Stimulated activated CD4-positive, alpha-beta T cell treated with anti-CD3 and anti-CD28 coated beads, Interleukin-1b, Interleukin-23, amount 100 ng/mL, for 48 hours (primary cell): ENCODE measurements around the gene ECM1.

ENCODE experiments used
- DNase-seq: peaks from one replicate; pipeline ENCODE4 v3.0.0-alpha.2; 2020

ECM1 gene

GRCh38 chr1:150546294-150546937, 38.5 kb downstream of the ECM1 start:
- DNase-seq, result no peak

GRCh38 chr1:150548324-150548631, 40.4 kb downstream of the ECM1 start:
- no peak for DNase-seq

DNA sequence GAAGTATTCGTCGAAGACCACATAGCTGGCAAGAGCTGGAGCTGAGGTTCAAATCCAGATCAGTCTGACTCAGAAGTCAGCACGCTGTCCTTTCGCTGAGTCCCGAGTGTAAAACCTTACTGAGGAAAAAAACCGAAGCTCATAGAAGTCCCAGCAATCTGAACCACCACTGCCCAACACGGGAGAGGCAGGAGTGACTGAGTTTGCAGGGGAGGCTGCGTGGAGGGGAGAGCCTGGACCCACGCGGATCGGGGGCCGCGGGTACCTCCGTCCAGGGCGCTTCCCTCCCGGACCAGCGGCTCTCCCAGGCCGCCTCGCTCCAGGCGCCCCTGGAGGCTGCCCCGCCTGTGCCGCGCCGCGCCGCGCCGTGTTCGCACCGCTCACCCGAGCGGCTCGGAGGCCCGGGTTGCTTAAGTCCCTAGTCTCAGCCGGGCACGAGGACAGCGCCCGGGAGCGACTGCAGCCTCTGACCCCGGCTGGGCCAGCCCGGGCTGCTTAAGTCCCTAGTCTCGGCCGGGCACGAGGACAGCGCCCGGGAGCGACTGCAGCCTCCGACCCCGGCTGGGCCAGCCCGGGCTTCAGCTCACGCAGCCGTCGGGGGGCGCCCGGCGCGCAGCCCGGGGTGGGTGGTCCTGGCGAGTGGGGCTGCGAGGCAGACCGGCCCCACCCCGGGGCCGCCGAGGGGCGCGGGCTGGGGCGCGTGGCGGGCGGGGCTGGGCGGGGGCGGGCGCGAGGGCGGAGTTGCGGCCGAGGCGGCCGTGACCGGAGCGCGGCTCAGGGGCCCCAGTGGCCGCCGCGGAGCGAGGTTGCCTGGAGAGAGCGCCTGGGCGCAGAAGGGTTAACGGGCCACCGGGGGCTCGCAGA, 41.0 kb downstream of the ECM1 start, which contains the start of gene ADAMTSL4:
Gene ADAMTSL4 (plus strand): TSS at position 777 of the 864 bp plus-strand sequence. CDS start 2,881 bp downstream, outside the sequence.
- DNase-seq, result no peak

DNA sequence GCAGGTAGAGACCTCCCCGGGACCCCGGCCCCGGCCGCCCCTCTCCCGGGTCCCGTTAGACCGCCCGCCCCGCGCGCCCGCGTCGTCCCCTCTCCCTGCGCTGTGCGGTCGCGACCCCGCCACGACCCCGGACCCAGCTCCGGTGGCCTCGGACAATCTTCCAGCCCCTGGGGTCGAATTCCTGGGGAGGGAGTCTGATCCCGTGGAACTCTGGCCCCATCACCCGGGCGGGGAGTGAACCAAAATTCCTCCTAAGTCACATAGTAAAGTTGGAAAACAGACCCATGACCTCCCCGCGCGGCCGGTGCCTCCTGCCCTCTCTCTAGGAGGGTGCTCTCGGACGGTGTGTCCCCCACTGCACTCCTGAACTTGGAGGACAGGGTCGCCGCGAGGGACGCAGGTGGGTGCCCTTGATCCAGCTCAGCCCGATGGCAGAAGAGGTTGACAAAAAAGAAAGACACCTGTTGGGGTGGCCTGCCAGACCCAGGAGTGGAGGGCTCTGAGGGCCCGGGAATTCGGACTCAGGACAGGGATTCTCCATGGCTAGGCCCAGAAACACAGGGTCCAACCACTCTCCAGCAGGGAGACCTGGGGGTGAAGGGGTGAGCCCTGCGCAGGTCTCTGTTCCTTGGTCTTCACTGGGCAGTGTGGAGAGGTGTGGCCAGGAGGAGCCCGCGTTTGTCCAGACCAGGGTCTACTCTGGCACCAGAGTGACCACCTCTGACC, 41.8 kb downstream of the ECM1 start:
- no peak for DNase-seq

DNA sequence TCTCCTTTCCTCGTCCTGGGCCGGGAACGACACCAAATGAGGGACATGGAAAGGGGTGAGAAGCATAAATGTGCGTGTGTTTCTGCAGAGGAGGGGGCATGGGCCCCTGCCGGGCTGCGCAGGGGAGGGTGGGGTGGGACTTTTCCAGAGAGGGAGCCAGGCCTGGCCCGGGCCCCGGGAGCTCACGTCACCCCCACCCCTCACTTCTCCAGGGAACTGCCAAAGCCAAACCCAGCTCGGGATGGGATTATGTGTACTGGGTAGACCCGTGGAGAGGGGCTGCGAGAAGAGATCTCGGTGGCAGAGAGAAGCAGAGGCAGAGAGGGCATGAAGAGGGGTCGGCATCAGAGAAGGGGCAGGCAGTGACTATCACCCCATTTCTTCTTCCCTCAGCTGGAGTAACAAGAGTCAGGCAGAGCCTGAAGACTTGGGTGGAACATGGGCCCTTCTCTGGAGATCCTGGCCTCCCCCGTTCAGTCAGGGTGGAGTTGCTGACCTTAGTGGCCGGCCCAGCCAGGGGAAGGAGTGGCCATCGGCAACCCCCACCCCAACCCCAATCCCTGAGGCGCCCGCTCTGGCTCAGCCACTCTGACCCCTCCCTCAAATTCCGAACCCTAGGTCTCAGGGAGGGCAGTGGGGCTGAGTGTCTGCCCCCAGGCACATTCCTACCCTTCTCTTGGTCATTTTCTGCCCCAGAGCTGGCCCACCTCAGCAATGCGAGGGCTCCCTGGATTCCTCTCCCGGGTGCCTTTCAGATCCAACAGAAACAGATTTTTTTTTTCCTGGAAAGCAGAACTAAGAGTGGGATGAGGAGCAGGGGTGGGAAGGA, 42.5 kb downstream of the ECM1 start:
- DNase-seq, result no peak

GRCh38 chr1:150551051-150551783, 43.3 kb downstream of the ECM1 start:
- DNase-seq, result no peak

DNA sequence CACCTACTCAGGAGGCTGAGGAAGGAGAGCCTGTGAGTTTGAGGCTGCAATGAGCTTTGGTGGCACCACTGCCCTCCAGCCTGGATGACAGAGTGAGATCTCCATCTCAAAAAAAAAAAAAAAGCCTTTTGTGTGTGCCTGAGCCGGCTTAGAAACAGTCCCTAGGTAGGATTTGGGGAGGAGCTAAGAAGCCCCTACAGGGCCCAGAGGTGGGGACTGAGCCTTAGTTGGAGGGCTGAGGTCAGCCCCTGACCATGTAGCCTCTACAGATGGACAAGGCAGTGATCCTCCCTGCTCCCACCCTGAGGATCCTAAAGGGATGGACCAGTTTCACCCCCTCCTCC, 43.8 kb downstream of the ECM1 start:
- no peak for DNase-seq

- no peak for DNase-seq
Observed at GRCh38 chr1:150552128-150552910, 44.4 kb downstream of the ECM1 start.

DNA sequence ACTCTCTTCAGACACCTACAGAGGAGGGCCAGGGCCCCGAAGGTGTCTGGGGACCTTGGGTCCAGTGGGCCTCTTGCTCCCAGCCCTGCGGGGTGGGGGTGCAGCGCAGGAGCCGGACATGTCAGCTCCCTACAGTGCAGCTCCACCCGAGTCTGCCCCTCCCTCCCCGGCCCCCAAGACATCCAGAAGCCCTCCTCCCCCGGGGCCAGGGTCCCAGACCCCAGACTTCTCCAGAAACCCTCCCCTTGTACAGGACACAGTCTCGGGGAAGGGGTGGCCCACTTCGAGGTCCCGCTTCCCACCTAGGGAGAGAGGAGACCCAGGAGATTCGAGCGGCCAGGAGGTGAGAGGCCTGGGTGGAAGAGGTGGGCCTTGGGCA, 45.0 kb downstream of the ECM1 start:
- DNase-seq, result no peak

DNA sequence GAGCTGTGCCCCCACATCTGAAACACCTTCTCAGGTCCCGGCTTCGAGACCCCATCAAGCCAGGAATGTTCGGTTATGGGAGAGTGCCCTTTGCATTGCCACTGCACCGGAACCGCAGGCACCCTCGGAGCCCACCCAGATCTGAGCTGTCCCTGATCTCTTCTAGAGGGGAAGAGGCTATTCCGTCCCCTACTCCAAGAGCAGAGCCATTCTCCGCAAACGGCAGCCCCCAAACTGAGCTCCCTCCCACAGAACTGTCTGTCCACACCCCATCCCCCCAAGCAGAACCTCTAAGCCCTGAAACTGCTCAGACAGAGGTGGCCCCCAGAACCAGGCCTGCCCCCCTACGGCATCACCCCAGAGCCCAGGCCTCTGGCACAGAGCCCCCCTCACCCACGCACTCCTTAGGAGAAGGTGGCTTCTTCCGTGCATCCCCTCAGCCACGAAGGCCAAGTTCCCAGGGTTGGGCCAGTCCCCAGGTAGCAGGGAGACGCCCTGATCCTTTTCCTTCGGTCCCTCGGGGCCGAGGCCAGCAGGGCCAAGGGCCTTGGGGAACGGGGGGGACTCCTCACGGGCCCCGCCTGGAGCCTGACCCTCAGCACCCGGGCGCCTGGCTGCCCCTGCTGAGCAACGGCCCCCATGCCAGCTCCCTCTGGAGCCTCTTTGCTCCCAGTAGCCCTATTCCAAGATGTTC, 45.6 kb downstream of the ECM1 start:
- DNase-seq, result no peak

DNA sequence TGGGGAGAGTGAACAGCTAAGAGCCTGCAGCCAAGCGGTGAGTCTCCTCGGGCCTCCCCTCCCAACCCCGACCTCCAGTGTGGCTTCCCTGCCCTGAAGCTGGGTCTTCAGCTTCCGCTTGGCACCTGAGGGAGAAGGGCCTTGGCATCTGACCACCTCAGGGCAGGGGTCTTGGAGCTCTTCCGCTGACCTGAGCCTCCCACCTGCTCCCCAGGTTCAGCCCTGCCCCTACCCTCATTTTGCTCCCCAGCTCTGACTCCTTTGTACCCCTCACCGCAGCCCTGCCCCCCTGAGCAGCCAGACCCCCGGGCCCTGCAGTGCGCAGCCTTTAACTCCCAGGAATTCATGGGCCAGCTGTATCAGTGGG, 46.2 kb downstream of the ECM1 start:
- no peak for DNase-seq

- no peak for DNase-seq
Observed at GRCh38 chr1:150555198-150555970, 47.5 kb downstream of the ECM1 start.

GRCh38 chr1:150555971-150556865, 48.3 kb downstream of the ECM1 start:
- no peak for DNase-seq

DNA sequence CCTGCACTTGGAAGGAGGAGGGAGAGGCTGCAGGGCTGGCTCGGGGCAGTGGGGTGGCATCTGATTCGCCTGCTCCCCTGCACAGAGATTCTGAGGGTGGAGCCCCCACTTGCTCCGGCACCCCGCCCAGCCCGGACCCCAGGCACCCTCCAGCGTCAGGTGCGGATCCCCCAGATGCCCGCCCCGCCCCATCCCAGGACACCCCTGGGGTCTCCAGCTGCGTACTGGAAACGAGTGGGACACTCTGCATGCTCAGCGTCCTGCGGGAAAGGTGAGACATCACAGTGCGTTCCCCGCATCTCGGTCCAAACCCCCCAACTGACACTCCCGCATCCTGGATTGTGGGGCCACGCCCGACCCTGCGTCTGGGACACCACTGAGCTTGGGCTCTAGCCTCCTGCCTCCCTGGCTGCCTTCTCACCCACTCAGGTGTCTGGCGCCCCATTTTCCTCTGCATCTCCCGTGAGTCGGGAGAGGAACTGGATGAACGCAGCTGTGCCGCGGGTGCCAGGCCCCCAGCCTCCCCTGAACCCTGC, 49.2 kb downstream of the ECM1 start:
- no peak for DNase-seq

DNA sequence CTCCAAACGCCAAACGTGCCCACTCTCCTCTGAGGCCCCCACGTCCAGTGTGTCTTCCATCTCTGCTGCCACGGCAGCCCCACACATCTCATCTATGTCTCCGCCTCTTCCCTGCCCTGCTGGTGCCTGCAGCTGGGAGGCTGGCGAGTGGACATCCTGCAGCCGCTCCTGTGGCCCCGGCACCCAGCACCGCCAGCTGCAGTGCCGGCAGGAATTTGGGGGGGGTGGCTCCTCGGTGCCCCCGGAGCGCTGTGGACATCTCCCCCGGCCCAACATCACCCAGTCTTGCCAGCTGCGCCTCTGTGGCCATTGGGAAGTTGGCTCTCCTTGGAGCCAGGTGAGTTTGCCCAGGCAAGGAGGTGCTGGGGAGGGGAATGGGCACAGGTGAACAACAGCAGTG, 49.9 kb downstream of the ECM1 start:
- no peak for DNase-seq

DNA sequence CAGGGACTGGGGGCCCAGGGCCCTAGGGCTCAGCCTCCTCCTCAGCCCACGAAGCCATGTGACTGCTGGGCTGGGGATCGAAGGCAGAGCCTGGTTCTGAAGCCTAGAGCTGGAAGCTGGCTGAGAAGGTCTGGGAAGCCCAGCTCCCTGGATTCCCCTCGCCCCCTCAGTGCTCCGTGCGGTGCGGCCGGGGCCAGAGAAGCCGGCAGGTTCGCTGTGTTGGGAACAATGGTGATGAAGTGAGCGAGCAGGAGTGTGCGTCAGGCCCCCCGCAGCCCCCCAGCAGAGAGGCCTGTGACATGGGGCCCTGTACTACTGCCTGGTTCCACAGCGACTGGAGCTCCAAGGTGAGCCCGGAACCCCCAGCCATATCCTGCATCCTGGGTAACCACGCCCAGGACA, 50.4 kb downstream of the ECM1 start:
- no peak for DNase-seq

- DNase-seq, result no peak
Observed at GRCh38 chr1:150558761-150559655, 51.1 kb downstream of the ECM1 start.

GRCh38 chr1:150559656-150560010, 51.7 kb downstream of the ECM1 start:
- no peak for DNase-seq
